OCI-LY7 (cell line): ENCODE measurements around the gene DDHD1.

Source experiments
- CTCF ChIP-seq: fragments of 200-600 bp; sonication (generic); conservative IDR thresholded peaks from 2 replicates; pipeline ENCODE4 v1.5.1; 2014; ENCODE audit warnings: mild to moderate bottlenecking, antibody characterized with exemption, low read length, moderate library complexity, mixed read lengths
- EZH2phosphoT487 ChIP-seq: fragments of 200-600 bp; sonication (generic); IDR thresholded peaks from 2 replicates; pipeline ENCODE4 v1.6.1; 2018; ENCODE audit warnings: low read depth, borderline replicate concordance, mild to moderate bottlenecking, mixed run types, antibody characterized with exemption, low read length, moderate library complexity, mixed read lengths

- TF ChIP-seq CTCF: no peak
- no peak for TF ChIP-seq EZH2phosphoT487
Measured at GRCh38 chr14:53020193-53020932, 132.8 kb downstream of the DDHD1 start.
